Measurements from ENCODE around the gene OR5M3.

Gene OR5M3

GRCh38 chr11:56509439-56509838 lies 36.3 kb upstream of the OR5M3 start:
- no peak for ATAC-seq

DNA sequence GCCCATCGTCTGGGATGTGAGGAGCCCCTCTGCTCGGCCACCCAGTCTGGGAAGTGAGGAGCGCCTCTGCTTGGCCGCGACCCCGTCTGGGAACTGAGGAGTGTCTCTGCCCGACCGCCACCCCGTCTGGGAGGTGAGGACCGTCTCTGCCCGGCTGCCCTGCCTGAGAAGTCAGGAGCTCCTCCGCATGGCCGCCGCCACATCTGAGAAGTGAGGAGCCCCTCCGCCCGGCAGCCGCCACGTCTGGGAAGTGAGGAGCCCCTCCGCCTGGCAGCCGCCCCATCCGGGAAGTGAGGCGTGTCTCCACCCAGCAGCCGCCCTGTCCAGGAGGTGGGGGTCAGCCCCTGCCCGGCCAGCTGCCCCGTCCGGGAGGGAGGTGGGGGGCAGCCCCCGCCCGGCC lies 23.9 kb upstream of the OR5M3 start:
- no peak for TF ChIP-seq ZNF565 (CRISPR knock-in tag; conservative IDR thresholded peaks at IDR 0.05; ENCODE audit: low read depth)
- TF ChIP-seq ZFP30 (CRISPR knock-in tag; IDR thresholded peaks at IDR 0.05) = no peak
- no peak for TF ChIP-seq ISL1 (CRISPR knock-in tag; IDR thresholded peaks at IDR 0.05)
- TF ChIP-seq, protein P1, sequence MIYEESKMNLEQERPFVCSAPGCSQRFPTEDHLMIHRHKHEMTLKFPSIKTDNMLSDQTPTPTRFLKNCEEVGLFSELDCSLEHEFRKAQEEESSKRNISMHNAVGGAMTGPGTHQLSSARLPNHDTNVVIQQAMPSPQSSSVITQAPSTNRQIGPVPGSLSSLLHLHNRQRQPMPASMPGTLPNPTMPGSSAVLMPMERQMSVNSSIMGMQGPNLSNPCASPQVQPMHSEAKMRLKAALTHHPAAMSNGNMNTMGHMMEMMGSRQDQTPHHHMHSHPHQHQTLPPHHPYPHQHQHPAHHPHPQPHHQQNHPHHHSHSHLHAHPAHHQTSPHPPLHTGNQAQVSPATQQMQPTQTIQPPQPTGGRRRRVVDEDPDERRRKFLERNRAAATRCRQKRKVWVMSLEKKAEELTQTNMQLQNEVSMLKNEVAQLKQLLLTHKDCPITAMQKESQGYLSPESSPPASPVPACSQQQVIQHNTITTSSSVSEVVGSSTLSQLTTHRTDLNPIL (CRISPR knock-in tag; IDR thresholded peaks at IDR 0.05; ENCODE audit: low read depth) = no peak
- TF ChIP-seq, protein P2, sequence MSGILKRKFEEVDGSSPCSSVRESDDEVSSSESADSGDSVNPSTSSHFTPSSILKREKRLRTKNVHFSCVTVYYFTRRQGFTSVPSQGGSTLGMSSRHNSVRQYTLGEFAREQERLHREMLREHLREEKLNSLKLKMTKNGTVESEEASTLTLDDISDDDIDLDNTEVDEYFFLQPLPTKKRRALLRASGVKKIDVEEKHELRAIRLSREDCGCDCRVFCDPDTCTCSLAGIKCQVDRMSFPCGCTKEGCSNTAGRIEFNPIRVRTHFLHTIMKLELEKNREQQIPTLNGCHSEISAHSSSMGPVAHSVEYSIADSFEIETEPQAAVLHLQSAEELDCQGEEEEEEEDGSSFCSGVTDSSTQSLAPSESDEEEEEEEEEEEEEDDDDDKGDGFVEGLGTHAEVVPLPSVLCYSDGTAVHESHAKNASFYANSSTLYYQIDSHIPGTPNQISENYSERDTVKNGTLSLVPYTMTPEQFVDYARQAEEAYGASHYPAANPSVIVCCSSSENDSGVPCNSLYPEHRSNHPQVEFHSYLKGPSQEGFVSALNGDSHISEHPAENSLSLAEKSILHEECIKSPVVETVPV (CRISPR knock-in tag; IDR thresholded peaks at IDR 0.05) = no peak
- TF ChIP-seq, protein P3, sequence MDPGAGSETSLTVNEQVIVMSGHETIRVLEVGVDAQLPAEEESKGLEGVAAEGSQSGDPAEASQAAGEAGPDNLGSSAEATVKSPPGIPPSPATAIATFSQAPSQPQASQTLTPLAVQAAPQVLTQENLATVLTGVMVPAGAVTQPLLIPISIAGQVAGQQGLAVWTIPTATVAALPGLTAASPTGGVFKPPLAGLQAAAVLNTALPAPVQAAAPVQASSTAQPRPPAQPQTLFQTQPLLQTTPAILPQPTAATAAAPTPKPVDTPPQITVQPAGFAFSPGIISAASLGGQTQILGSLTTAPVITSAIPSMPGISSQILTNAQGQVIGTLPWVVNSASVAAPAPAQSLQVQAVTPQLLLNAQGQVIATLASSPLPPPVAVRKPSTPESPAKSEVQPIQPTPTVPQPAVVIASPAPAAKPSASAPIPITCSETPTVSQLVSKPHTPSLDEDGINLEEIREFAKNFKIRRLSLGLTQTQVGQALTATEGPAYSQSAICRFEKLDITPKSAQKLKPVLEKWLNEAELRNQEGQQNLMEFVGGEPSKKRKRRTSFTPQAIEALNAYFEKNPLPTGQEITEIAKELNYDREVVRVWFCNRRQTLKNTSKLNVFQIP (CRISPR knock-in tag; IDR thresholded peaks at IDR 0.05; ENCODE audit: borderline replicate concordance, low read depth) = no peak
- TF ChIP-seq, protein P4, sequence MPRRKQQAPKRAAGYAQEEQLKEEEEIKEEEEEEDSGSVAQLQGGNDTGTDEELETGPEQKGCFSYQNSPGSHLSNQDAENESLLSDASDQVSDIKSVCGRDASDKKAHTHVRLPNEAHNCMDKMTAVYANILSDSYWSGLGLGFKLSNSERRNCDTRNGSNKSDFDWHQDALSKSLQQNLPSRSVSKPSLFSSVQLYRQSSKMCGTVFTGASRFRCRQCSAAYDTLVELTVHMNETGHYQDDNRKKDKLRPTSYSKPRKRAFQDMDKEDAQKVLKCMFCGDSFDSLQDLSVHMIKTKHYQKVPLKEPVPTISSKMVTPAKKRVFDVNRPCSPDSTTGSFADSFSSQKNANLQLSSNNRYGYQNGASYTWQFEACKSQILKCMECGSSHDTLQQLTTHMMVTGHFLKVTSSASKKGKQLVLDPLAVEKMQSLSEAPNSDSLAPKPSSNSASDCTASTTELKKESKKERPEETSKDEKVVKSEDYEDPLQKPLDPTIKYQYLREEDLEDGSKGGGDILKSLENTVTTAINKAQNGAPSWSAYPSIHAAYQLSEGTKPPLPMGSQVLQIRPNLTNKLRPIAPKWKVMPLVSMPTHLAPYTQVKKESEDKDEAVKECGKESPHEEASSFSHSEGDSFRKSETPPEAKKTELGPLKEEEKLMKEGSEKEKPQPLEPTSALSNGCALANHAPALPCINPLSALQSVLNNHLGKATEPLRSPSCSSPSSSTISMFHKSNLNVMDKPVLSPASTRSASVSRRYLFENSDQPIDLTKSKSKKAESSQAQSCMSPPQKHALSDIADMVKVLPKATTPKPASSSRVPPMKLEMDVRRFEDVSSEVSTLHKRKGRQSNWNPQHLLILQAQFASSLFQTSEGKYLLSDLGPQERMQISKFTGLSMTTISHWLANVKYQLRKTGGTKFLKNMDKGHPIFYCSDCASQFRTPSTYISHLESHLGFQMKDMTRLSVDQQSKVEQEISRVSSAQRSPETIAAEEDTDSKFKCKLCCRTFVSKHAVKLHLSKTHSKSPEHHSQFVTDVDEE (CRISPR knock-in tag; IDR thresholded peaks at IDR 0.05) = no peak
- no peak for TF ChIP-seq SNAI2 (CRISPR knock-in tag; IDR thresholded peaks at IDR 0.05)
- no peak for TF ChIP-seq TOX (CRISPR knock-in tag; IDR thresholded peaks at IDR 0.05; ENCODE audit: borderline replicate concordance)
- no peak for TF ChIP-seq ZNF70 (CRISPR knock-in tag; IDR thresholded peaks at IDR 0.05)
- TF ChIP-seq ARNTL (CRISPR knock-in tag; IDR thresholded peaks at IDR 0.05; ENCODE audit: borderline replicate concordance, low read depth) = no peak
- no peak for TF ChIP-seq CSDC2 (CRISPR knock-in tag; IDR thresholded peaks at IDR 0.05)
- no peak for ATAC-seq

More at GRCh38 chr11:56509439-56509838, 36.3 kb upstream of the OR5M3 start:
- TF ChIP-seq SNAI2 (CRISPR knock-in tag; IDR thresholded peaks at IDR 0.05) (no peak), CSDC2 (CRISPR knock-in tag; IDR thresholded peaks at IDR 0.05) (no peak)

- no peak for ATAC-seq
- TF ChIP-seq ZC3H10 (CRISPR knock-in tag; IDR thresholded peaks at IDR 0.05) (no peak), PPARA (CRISPR knock-in tag; IDR thresholded peaks at IDR 0.05; ENCODE audit: borderline replicate concordance) (no peak), SNAI2 (CRISPR knock-in tag; IDR thresholded peaks at IDR 0.05) (no peak), PATZ1 (CRISPR knock-in tag; IDR thresholded peaks at IDR 0.05; ENCODE audit: borderline replicate concordance) (no peak), ESRRG (CRISPR knock-in tag; IDR thresholded peaks at IDR 0.05) (no peak), CSDC2 (CRISPR knock-in tag; IDR thresholded peaks at IDR 0.05) (no peak), ZFP30 (CRISPR knock-in tag; IDR thresholded peaks at IDR 0.05) (no peak), OSR1 (CRISPR knock-in tag; IDR thresholded peaks at IDR 0.05) (no peak), ISL1 (CRISPR knock-in tag; IDR thresholded peaks at IDR 0.05) (no peak), ZNF565 (CRISPR knock-in tag; conservative IDR thresholded peaks at IDR 0.05; ENCODE audit: low read depth) (no peak), ZNF8 (CRISPR knock-in tag; IDR thresholded peaks at IDR 0.05) (no peak)
- TF ChIP-seq, protein P4 (CRISPR knock-in tag; IDR thresholded peaks at IDR 0.05) = no peak
- TF ChIP-seq, protein P2 (CRISPR knock-in tag; IDR thresholded peaks at IDR 0.05) = no peak
These were observed 22.0 kb upstream of the OR5M3 start for GRCh38 chr11:56495117-56495516.
